ENCODE measurements around the gene CFAP298. TPM values are rescaled to one million over a fixed set of nuclear protein-coding genes. Genes with fewer than 3 reads are reported as not detected.

Gene CFAP298
- total and polyA plus RNA-seq, 2 of the 13 experiments (the other 11 are each of a cell fraction or from before 2014, with no cell fraction given): 21.2 to 62.2 TPM

DNA sequence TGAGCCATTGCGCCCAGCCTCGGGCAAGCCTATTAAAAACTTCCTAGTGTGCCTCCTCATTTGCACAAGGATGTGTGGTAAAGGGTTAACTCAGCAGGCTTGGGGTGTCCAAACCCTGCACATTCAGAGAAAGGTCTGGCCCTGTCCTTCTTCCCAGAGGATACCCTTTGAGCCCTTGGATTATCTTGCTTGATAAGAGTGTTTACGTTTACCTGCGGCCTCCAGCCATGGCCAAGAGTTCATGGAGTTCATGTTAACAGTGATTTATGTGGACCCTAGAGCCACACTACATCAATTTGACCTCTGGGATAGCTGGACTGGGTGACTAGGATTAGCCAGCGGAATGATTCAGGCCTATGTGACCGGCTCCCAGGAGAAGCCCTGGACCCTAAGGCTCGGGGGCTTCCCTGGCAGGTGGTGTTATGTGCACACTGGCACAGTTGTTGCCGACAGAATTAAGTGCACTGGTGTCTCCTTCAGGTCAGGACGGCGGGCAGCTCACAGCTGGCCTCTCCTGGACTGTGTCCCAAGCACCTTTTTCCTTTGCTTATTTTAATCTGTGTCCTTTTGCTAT, 19.2 kb downstream of the CFAP298 start (continued):
- TF ChIP-seq, protein P1, sequence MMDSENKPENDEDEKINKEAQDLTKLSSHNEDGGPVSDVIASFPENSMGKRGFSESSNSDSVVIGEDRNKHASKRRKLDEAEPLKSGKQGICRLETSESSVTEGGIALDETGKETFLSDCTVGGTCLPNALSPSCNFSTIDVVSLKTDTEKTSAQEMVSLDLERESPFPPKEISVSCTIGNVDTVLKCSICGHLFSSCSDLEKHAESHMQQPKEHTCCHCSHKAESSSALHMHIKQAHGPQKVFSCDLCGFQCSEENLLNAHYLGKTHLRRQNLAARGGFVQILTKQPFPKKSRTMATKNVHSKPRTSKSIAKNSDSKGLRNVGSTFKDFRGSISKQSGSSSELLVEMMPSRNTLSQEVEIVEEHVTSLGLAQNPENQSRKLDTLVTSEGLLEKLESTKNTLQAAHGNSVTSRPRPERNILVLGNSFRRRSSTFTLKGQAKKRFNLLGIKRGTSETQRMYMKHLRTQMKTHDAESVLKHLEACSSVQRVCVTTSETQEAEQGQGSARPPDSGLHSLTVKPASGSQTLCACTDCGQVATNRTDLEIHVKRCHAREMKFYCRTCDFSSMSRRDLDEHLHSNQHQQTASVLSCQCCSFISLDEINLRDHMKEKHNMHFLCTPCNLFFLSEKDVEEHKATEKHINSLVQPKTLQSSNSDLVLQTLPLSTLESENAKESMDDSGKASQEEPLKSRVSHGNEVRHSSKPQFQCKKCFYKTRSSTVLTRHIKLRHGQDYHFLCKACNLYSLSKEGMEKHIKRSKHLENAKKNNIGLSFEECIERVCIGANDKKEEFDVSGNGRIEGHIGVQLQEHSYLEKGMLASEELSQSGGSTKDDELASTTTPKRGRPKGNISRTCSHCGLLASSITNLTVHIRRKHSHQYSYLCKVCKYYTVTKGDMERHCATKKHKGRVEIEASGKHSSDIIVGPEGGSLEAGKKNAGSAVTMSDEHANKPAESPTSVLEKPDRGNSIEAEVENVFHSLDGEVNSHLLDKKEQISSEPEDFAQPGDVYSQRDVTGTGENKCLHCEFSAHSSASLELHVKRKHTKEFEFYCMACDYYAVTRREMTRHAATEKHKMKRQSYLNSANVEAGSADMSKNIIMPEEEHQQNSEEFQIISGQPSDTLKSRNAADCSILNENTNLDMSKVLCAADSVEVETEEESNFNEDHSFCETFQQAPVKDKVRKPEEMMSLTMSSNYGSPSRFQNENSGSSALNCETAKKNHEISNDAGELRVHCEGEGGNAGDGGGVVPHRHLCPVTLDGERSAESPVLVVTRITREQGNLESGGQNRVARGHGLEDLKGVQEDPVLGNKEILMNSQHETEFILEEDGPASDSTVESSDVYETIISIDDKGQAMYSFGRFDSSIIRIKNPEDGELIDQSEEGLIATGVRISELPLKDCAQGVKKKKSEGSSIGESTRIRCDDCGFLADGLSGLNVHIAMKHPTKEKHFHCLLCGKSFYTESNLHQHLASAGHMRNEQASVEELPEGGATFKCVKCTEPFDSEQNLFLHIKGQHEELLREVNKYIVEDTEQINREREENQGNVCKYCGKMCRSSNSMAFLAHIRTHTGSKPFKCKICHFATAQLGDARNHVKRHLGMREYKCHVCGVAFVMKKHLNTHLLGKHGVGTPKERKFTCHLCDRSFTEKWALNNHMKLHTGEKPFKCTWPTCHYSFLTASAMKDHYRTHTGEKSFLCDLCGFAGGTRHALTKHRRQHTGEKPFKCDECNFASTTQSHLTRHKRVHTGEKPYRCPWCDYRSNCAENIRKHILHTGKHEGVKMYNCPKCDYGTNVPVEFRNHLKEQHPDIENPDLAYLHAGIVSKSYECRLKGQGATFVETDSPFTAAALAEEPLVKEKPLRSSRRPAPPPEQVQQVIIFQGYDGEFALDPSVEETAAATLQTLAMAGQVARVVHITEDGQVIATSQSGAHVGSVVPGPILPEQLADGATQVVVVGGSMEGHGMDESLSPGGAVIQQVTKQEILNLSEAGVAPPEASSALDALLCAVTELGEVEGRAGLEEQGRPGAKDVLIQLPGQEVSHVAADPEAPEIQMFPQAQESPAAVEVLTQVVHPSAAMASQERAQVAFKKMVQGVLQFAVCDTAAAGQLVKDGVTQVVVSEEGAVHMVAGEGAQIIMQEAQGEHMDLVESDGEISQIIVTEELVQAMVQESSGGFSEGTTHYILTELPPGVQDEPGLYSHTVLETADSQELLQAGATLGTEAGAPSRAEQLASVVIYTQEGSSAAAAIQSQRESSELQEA (CRISPR knock-in tag; IDR thresholded peaks at IDR 0.05; ENCODE audit: not compliant biosample characterization): no peak
- TF ChIP-seq ZC3H4 (CRISPR knock-in tag; IDR thresholded peaks at IDR 0.05; ENCODE audit: borderline replicate concordance) (no peak), ZBTB8A (CRISPR knock-in tag; IDR thresholded peaks at IDR 0.05; ENCODE audit: borderline replicate concordance, low read depth) (no peak; the same call in 1 of the 2 replicates), ZNF614 (CRISPR knock-in tag; IDR thresholded peaks at IDR 0.05; ENCODE audit: borderline replicate concordance) (no peak), ZNF597 (CRISPR knock-in tag; IDR thresholded peaks at IDR 0.05) (no peak), ZNF766 (CRISPR knock-in tag; IDR thresholded peaks at IDR 0.05; ENCODE audit: borderline replicate concordance) (no peak), XBP1 (CRISPR knock-in tag; IDR thresholded peaks at IDR 0.05) (no peak), PAWR (CRISPR knock-in tag; IDR thresholded peaks at IDR 0.05; ENCODE audit: borderline replicate concordance) (no peak), ZMYM3 (CRISPR knock-in tag; IDR thresholded peaks at IDR 0.05) (peak; percentile 96)
- TF ChIP-seq, protein P2, sequence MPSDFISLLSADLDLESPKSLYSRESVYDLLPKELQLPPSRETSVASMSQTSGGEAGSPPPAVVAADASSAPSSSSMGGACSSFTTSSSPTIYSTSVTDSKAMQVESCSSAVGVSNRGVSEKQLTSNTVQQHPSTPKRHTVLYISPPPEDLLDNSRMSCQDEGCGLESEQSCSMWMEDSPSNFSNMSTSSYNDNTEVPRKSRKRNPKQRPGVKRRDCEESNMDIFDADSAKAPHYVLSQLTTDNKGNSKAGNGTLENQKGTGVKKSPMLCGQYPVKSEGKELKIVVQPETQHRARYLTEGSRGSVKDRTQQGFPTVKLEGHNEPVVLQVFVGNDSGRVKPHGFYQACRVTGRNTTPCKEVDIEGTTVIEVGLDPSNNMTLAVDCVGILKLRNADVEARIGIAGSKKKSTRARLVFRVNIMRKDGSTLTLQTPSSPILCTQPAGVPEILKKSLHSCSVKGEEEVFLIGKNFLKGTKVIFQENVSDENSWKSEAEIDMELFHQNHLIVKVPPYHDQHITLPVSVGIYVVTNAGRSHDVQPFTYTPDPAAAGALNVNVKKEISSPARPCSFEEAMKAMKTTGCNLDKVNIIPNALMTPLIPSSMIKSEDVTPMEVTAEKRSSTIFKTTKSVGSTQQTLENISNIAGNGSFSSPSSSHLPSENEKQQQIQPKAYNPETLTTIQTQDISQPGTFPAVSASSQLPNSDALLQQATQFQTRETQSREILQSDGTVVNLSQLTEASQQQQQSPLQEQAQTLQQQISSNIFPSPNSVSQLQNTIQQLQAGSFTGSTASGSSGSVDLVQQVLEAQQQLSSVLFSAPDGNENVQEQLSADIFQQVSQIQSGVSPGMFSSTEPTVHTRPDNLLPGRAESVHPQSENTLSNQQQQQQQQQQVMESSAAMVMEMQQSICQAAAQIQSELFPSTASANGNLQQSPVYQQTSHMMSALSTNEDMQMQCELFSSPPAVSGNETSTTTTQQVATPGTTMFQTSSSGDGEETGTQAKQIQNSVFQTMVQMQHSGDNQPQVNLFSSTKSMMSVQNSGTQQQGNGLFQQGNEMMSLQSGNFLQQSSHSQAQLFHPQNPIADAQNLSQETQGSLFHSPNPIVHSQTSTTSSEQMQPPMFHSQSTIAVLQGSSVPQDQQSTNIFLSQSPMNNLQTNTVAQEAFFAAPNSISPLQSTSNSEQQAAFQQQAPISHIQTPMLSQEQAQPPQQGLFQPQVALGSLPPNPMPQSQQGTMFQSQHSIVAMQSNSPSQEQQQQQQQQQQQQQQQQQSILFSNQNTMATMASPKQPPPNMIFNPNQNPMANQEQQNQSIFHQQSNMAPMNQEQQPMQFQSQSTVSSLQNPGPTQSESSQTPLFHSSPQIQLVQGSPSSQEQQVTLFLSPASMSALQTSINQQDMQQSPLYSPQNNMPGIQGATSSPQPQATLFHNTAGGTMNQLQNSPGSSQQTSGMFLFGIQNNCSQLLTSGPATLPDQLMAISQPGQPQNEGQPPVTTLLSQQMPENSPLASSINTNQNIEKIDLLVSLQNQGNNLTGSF (CRISPR knock-in tag; IDR thresholded peaks at IDR 0.05): no peak
- TF ChIP-seq, protein P3, sequence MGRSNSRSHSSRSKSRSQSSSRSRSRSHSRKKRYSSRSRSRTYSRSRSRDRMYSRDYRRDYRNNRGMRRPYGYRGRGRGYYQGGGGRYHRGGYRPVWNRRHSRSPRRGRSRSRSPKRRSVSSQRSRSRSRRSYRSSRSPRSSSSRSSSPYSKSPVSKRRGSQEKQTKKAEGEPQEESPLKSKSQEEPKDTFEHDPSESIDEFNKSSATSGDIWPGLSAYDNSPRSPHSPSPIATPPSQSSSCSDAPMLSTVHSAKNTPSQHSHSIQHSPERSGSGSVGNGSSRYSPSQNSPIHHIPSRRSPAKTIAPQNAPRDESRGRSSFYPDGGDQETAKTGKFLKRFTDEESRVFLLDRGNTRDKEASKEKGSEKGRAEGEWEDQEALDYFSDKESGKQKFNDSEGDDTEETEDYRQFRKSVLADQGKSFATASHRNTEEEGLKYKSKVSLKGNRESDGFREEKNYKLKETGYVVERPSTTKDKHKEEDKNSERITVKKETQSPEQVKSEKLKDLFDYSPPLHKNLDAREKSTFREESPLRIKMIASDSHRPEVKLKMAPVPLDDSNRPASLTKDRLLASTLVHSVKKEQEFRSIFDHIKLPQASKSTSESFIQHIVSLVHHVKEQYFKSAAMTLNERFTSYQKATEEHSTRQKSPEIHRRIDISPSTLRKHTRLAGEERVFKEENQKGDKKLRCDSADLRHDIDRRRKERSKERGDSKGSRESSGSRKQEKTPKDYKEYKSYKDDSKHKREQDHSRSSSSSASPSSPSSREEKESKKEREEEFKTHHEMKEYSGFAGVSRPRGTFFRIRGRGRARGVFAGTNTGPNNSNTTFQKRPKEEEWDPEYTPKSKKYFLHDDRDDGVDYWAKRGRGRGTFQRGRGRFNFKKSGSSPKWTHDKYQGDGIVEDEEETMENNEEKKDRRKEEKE (IDR thresholded peaks at IDR 0.05): no peak

Data from HepG2 (cell line).